T-helper 2 cell treated with Interferon-gamma antibody and Interleukin-4, amounts not matched to agents 5 μg/mL and 100 μg/mL, for 36 hours (primary cell): ENCODE results near the gene SPEF2.
"Not testable (repeated sequence)": the region's sequence is repeated elsewhere in the genome, so short reads cannot be mapped to it uniquely, and the experiment has no call there.

Experiments used
- DNase-seq: peaks from one replicate; pipeline ENCODE4 v3.0.0; 2021; ENCODE audit warnings: low spot score
- H3K27ac Mint-ChIP-seq: one replicate; pipeline ENCODE4 v1.8.0; 2021; ENCODE audit warnings: mild to moderate bottlenecking, mixed read lengths
- H3K27me3 Mint-ChIP-seq: one replicate; pipeline ENCODE4 v1.8.0; 2021; ENCODE audit warnings: low read depth, mixed read lengths
- H3K36me3 Mint-ChIP-seq: one replicate; pipeline ENCODE4 v1.8.0; 2021; ENCODE audit warnings: low read depth, mixed read lengths
- H3K4me1 Mint-ChIP-seq: one replicate; pipeline ENCODE4 v1.8.0; 2021; ENCODE audit warnings: low read depth, mixed read lengths
- H3K4me3 Mint-ChIP-seq: one replicate; pipeline ENCODE4 v1.8.0; 2022; ENCODE audit warnings: mild to moderate bottlenecking, moderate library complexity, mixed read lengths
- H3K9me3 Mint-ChIP-seq: one replicate; pipeline ENCODE4 v1.8.0; 2021; ENCODE audit warnings: mixed read lengths

Gene SPEF2

GRCh38 chr5:35856186-35856764, 238.6 kb downstream of the SPEF2 start:
- H3K27me3 Mint-ChIP-seq, DNase-seq, H3K9me3 Mint-ChIP-seq: not testable (repeated sequence)
- Mint-ChIP-seq H3K4me3 (peak overlapping the region; percentile 89), H3K36me3 (peaks cover 41% of the 10 kb centered on the region), H3K27ac (peak overlapping the region; percentile 85), H3K4me1 (peaks cover 79% of the 10 kb centered on the region)

GRCh38 chr5:35856765-35857351, 239.2 kb downstream of the SPEF2 start, which contains the start of gene IL7R:
Gene IL7R, plus strand, starts transcription at chr5:35856891. Its CDS starts 87 bp downstream, at chr5:35856978.
- H3K27ac Mint-ChIP-seq: peak within 1 kb of the TSS; percentile 97
- DNase-seq: peak; percentile 48
- peaks cover 47% of the 10 kb centered on the region for H3K36me3 Mint-ChIP-seq
- peaks cover 7% of the 10 kb centered on the region for H3K9me3 Mint-ChIP-seq
- H3K4me1 Mint-ChIP-seq: peaks cover 81% of the 10 kb centered on the region
- no peaks in the 10 kb centered on the region for H3K27me3 Mint-ChIP-seq
- peak within 1 kb of the TSS; percentile 89 for H3K4me3 Mint-ChIP-seq

- peak overlapping the region; percentile 85 for H3K27ac Mint-ChIP-seq
- peaks cover 81% of the 10 kb centered on the region for H3K4me1 Mint-ChIP-seq
- peak overlapping the region; percentile 89 for H3K4me3 Mint-ChIP-seq
- H3K9me3 Mint-ChIP-seq: peaks cover 7% of the 10 kb centered on the region
- peaks cover 56% of the 10 kb centered on the region for H3K36me3 Mint-ChIP-seq
- DNase-seq: no peak
- no peaks in the 10 kb centered on the region for H3K27me3 Mint-ChIP-seq
Measured at GRCh38 chr5:35857606-35858205, 240.0 kb downstream of the SPEF2 start.

GRCh38 chr5:35859101-35859661, 241.5 kb downstream of the SPEF2 start:
- Mint-ChIP-seq H3K27ac (peak overlapping the region; percentile 79), H3K4me3 (peak overlapping the region; percentile 83), H3K27me3 (no peaks in the 10 kb centered on the region), H3K4me1 (peaks cover 75% of the 10 kb centered on the region), H3K9me3 (peaks cover 20% of the 10 kb centered on the region), H3K36me3 (peaks cover 70% of the 10 kb centered on the region)
- DNase-seq: peak; percentile 12

GRCh38 chr5:35860686-35861085, 243.0 kb downstream of the SPEF2 start:
- no peaks in the 10 kb centered on the region for H3K27me3 Mint-ChIP-seq
- H3K4me1 Mint-ChIP-seq: peaks cover 62% of the 10 kb centered on the region
- H3K9me3 Mint-ChIP-seq: peaks cover 24% of the 10 kb centered on the region
- H3K36me3 Mint-ChIP-seq: peaks cover 78% of the 10 kb centered on the region
- peak overlapping the region; percentile 83 for H3K4me3 Mint-ChIP-seq
- H3K27ac Mint-ChIP-seq: peak overlapping the region; percentile 79
- DNase-seq: no peak

- Mint-ChIP-seq H3K27ac (no peak overlapping the region), H3K9me3 (peaks cover 24% of the 10 kb centered on the region), H3K36me3 (peaks cover 83% of the 10 kb centered on the region), H3K4me1 (peaks cover 56% of the 10 kb centered on the region), H3K27me3 (no peaks in the 10 kb centered on the region), H3K4me3 (peak overlapping the region; percentile 83)
- no peak for DNase-seq
Measured at GRCh38 chr5:35861718-35862117, 244.1 kb downstream of the SPEF2 start.

GRCh38 chr5:35862126-35862525, 244.5 kb downstream of the SPEF2 start:
- Mint-ChIP-seq H3K4me3 (peak overlapping the region; percentile 83), H3K4me1 (peaks cover 54% of the 10 kb centered on the region), H3K27me3 (no peaks in the 10 kb centered on the region), H3K27ac (no peak overlapping the region), H3K36me3 (peaks cover 84% of the 10 kb centered on the region), H3K9me3 (peaks cover 24% of the 10 kb centered on the region)
- no peak for DNase-seq

- Mint-ChIP-seq H3K4me3 (peak overlapping the region; percentile 83), H3K4me1 (peaks cover 54% of the 10 kb centered on the region), H3K9me3 (peaks cover 24% of the 10 kb centered on the region), H3K27ac (peak overlapping the region; percentile 0), H3K27me3 (no peaks in the 10 kb centered on the region), H3K36me3 (peaks cover 90% of the 10 kb centered on the region)
- DNase-seq: no peak
Measured at GRCh38 chr5:35863159-35863558, 245.5 kb downstream of the SPEF2 start.
